ENCODE data around the gene FAM89B.

The FAM89B gene

DNA sequence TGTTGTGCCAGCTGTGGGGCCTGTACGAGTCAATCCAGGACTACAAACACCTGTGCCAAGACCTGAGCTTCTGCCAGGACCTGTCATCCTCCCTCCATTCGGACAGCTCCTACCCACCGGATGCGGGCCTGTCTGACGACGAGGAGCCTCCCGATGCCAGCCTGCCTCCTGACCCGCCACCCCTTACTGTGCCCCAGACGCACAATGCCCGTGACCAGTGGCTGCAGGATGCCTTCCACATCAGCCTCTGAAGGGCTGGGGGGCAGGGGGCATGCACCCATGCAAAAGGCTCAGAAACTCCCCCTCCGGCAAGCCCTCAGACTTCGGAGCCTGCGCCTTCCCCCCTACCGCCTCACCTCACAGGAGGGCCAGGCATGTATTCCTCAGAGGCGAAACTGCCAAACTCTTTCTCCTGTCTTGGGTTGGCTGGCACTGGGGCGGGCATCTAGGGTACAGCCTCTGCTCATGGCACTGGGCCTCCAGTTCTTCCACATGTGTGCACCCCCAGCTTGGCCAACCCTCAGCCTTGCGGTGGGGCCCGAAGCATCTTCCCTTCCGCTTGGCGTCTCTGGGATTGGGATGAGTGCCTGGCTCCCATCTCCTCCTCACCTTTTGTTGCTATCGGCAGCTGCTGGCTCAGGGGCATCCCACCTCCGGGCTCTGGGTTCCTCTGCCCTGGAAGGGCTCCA, 1.2 kb downstream of the FAM89B start:
- no peak for DNase-seq (ENCODE audit: low read depth)

DNA sequence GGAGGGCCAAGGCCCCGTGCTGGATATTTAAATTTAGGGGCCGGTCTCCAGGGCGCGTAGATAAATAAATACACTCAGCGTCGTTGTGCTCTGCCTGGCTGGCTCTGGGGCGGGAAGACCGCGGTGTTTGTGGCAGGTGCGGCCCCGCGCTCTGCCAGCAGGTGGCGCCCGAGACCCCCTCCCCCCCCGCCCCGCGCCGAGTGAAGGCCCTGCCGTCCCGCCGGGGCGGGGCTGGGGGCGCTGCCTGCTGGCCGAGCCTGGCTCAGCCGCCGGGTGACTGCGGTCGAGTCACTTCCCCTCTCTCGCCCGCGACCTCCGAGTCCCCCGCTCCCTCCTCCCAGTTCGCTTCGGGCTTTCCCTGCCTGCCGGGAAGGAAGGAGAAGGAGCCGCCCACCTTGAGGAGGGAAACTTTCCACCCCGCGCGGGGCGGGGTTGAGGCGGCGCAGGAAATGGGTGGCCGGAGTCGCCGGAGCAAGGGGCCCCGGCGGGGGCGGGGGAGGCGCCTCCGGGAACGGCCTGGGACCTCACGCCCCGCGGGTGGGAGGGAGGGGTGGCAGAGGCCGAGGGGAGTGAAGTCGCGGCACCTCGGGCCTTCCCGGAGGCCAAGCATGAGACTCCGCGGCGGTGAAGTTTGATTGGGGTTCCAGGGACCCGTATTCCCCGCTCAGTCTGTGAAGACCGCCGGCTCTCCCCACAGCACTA, 1.9 kb downstream of the FAM89B start:
- peak; percentile 56 for DNase-seq (ENCODE audit: low read depth)

- no peak for DNase-seq (ENCODE audit: low read depth)
Observed at GRCh38 chr11:65574811-65575567, 2.7 kb downstream of the FAM89B start.

GRCh38 chr11:65575568-65576231, 3.4 kb downstream of the FAM89B start, which contains the start of gene EHBP1L1:
EHBP1L1 (plus strand) TSS chr11:65576053; CDS start chr11:65576303, 250 bp downstream.
- DNase-seq (ENCODE audit: low read depth): peak; percentile 43

DNA sequence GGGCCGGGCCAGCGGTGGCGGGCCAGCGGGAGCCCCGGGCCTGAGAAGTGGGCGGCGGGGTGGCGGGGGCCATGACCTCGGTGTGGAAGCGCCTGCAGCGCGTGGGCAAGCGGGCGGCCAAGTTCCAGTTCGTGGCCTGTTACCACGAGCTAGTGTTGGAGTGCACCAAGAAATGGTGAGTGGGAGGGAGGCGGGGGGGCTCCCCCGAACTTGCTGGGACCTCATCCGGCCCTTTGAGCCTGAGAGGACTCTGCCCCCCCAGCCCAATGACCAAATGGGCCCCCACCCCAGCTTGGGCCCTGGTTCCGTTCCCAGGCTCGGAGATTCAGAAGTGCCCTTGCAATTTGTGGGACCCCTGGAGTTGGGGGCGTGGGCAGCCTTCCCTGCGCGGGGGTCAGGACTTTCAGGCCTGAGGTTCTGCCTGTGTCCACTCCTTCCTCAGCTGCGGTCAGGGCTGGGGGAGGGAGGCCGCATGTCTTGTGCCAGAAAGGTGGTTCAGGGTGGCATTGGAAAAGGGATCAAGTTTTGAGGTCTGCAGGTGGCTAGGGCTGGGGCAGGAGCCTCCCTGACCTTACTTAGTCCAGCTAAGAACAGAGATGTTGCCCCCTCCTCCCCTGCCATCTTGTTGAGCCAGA, 4.0 kb downstream of the FAM89B start:
- DNase-seq (ENCODE audit: low read depth): no peak

GRCh38 chr11:65576867-65577755, 4.8 kb downstream of the FAM89B start:
- DNase-seq (ENCODE audit: low read depth): no peak

DNA sequence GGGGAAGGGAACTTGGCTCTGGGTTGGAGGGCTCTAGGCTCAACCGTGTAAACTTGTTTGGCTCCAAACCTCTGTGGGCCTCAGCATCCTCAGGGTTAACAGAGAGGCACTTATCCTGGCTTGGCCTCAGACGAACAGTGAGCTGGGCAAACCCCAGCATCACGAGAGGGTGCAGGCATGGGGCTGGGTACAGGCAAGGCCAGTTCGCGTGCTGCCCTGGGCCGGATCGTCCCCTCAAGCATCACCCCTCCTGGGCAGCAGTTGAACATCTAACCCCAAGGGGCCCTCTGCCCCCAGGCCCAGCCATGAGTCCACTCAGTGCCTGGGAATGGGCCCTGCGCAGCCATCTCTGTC, 5.4 kb downstream of the FAM89B start:
- DNase-seq (ENCODE audit: low read depth): no peak

- DNase-seq (ENCODE audit: low read depth): no peak
Observed at GRCh38 chr11:65578134-65578533, 5.8 kb downstream of the FAM89B start.

GRCh38 chr11:65578667-65579066, 6.3 kb downstream of the FAM89B start:
- DNase-seq (ENCODE audit: low read depth): no peak

GRCh38 chr11:65579291-65579690, 7.0 kb downstream of the FAM89B start:
- no peak for DNase-seq (ENCODE audit: low read depth)

GRCh38 chr11:65580031-65580692, 7.8 kb downstream of the FAM89B start:
- no peak for DNase-seq (ENCODE audit: low read depth)

DNA sequence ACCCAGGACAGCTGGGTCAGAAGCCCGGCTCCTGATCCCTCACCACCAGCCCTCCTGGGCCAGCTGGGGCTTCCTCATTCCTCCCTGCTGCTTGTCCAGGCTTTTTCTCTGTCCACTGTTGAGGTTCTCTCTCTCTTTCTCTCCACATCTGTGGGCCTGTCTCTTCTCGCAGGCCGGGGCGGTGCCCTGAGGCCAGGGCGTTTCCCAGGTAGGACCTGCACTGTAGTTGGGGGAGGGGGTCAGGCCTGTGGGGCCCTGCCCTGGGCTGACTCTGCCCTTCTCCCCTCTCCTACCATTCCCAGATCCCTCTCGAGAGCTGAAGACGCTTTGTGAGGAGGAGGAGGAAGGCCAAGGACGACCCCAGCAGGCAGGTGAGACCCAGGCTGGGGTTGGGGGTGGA, 8.4 kb downstream of the FAM89B start:
- no peak for DNase-seq (ENCODE audit: low read depth)

GRCh38 chr11:65581928-65582327, 9.6 kb downstream of the FAM89B start:
- DNase-seq (ENCODE audit: low read depth): no peak

DNA sequence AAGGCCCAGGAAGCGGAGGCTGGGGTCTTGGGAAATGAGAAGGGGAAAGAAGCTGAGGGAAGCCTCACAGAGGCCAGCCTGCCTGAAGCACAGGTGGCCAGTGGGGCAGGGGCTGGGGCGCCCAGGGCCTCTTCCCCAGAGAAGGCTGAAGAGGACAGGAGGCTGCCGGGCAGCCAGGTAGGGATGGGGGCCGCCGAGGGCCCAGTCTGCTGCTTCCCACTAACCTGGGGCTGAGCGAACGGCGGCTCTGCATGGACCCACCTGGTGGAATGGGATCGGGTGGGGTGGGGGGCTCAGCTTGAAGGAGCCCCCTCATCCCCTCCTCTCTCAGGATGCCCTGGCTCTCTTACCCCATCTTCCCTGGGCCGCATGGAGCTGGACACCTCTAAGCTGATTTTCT, 11.3 kb downstream of the FAM89B start:
- no peak for DNase-seq (ENCODE audit: low read depth)

DNA sequence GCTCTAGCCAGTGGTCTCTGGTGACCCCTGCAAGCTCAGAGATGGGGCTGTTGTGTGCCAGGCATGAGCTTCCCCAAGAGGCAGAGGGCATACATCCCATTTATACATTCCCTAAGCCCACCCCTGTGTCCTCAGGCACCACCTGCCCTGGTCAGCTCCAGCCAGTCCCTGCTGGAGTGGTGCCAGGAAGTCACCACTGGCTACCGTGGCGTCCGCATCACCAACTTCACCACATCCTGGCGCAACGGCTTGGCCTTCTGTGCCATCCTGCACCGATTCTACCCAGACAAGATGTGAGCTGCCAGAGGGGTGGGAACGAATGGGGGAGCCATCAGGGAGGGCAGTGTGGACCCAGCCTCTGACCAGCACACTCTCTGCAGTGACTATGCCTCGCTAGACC, 11.8 kb downstream of the FAM89B start:
- no peak for DNase-seq (ENCODE audit: low read depth)

GRCh38 chr11:65584723-65585171, 12.4 kb downstream of the FAM89B start:
- no peak for DNase-seq (ENCODE audit: low read depth)

DNA sequence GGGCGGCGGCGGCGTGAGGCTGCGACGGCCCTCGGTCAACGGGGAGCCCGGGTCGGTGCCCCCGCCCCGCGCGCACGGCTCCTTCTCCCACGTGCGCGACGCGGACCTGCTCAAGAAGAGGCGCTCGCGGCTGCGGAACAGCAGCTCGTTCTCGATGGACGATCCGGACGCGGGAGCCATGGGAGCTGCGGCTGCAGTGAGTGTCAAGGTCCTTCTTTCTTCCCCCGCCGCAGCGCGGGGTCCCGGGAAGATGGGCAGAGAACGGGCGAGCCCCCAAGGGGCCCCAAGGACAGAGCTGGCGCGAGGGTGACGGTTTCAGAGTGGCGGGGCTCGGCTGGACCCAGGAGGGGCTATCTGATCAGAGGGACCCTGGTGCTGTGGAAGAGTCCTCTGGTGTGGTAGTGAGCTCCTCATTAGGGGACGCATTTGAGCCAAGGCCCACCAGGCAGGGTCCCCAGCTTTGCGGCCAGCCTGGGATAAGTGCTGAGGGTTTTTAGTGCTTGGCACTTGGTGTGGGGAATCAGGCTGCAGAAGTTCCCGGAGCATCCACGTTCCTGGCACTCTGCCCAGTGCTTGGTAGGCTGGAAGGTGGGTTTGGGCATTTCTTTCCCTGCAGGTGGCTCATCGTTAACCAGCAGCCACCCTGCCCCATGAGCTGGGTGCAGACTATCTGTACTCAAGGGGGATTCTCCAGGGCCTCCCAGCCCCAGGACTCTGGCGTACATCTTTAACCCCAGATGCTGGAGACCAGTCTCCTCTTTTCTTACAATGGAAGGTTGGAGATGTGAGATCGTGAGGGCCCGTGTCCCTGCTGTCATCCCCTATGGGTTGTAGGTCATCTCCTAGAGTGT, 13.3 kb downstream of the FAM89B start:
- no peak for DNase-seq (ENCODE audit: low read depth)

DNA sequence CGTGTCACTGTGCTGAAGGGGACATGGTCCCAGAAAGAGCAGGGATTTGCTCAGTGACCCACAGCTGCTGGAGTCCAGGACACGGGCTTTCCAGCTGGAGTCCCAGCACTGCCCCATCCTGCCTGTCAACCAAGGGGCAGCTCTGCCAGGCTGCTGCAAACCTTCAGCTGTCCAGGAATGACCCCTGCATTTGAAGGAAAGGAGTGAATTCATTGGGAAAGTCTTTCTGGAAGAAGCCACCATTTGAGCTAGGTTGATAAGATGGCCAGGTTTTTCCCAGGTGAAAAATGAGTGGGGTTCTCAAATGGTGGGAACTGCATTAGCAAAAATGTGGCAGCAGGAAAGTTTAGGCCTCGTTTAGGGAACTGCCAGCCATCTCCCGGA, 13.9 kb downstream of the FAM89B start:
- DNase-seq (ENCODE audit: low read depth): no peak

DNA sequence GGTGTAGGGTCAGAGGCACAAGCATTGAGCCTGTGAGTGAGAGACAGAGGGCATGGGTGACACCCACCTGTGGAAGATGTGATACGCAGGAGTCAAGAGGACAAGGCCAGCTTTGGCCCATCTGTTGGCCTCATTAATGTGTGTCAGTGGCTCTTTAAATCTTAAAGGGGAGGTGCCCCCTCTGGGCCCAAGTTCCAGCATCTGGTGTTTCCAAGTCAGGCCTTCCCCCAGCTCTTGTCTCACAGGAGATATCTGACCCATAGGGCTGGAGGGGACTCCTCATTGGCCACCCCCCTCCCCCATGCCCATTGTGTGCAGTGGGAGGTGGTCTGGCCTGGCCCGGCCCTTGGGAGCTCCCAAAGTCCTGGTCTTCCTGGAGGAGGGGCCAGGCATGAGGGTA, 14.3 kb downstream of the FAM89B start:
- no peak for DNase-seq (ENCODE audit: low read depth)
